Lower lobe of right lung (tissue), 2 donors: ENCODE data around the gene LRRC61. TPM values are rescaled to one million over a fixed set of nuclear protein-coding genes. Genes with fewer than 3 reads are reported as not detected.
"Not testable (repeated sequence)": the region's sequence is repeated elsewhere in the genome, so short reads cannot be mapped to it uniquely, and the experiment has no call there.

Experiments
- ATAC-seq, 2 donors: fragments of 200-7000 bp; cut with Tn5 transposase; one replicate each; pipeline ENCODE4 v1.9.1; 2020 to 2022; ENCODE audit warnings: mild to moderate bottlenecking in 2 of 2, moderate library complexity in 2 of 2
- DNase-seq: peaks from one replicate; pipeline ENCODE4 v3.0.0-alpha.2; 2020
- H3K27ac ChIP-seq: fragments of 200-600 bp; one replicate; pipeline ENCODE4 v1.8.0; 2022
- H3K27me3 ChIP-seq: fragments of 200-600 bp; one replicate; pipeline ENCODE4 v1.8.0; 2022; ENCODE audit warnings: low read depth
- H3K36me3 ChIP-seq: fragments of 200-600 bp; one replicate; pipeline ENCODE4 v1.8.0; 2022; ENCODE audit warnings: mild to moderate bottlenecking
- H3K4me1 ChIP-seq: fragments of 200-600 bp; one replicate; pipeline ENCODE4 v1.8.0; 2022
- H3K4me3 ChIP-seq: fragments of 200-600 bp; one replicate; pipeline ENCODE4 v1.8.0; 2022; ENCODE audit warnings: mild to moderate bottlenecking
- H3K9me3 ChIP-seq: fragments of 200-600 bp; one replicate; pipeline ENCODE4 v1.8.0; 2022
- CTCF ChIP-seq: fragments of 200-600 bp; IDR thresholded peaks from one replicate; pipeline ENCODE4 v1.8.0; 2022; ENCODE audit warnings: antibody characterized with exemption, mild to moderate bottlenecking
- intact Hi-C: fragments of 100-400 bp; cut with DNase I; formaldehyde crosslinking; loops from one replicate; pipeline ENCODE4 v1.11.0; 2022
- total RNA-seq: library from RNA; stranded (reverse); fragmentation: NEBNext Ultra II Directional; extraction: Animal tissue kit (Norgen Biotek cat#: 25700); gene quantifications from one replicate; pipeline ENCODE4 v1.2.1, GENCODE V29; 2021
- donor health status: DM: no; HTN: yes; CAD: no; lungs with severe emphysema.

LRRC61 gene
- total RNA-seq, 1 donor from 2014 or later: 16.2 TPM

- ATAC-seq (no peak), DNase-seq (no peak)
- Histone ChIP-seq H3K36me3 (no peaks in the 10 kb centered on the region), H3K4me1 (peaks cover 16% of the 10 kb centered on the region), H3K27me3 (no peaks in the 10 kb centered on the region), H3K4me3 (no peak overlapping the region), H3K27ac (no peak overlapping the region), H3K9me3 (no peaks in the 10 kb centered on the region)
- intact Hi-C loops: no loop called here
- no peak for TF ChIP-seq CTCF
These were observed 60.7 kb downstream of the LRRC61 start for GRCh38 chr7:150383710-150384397.

DNA sequence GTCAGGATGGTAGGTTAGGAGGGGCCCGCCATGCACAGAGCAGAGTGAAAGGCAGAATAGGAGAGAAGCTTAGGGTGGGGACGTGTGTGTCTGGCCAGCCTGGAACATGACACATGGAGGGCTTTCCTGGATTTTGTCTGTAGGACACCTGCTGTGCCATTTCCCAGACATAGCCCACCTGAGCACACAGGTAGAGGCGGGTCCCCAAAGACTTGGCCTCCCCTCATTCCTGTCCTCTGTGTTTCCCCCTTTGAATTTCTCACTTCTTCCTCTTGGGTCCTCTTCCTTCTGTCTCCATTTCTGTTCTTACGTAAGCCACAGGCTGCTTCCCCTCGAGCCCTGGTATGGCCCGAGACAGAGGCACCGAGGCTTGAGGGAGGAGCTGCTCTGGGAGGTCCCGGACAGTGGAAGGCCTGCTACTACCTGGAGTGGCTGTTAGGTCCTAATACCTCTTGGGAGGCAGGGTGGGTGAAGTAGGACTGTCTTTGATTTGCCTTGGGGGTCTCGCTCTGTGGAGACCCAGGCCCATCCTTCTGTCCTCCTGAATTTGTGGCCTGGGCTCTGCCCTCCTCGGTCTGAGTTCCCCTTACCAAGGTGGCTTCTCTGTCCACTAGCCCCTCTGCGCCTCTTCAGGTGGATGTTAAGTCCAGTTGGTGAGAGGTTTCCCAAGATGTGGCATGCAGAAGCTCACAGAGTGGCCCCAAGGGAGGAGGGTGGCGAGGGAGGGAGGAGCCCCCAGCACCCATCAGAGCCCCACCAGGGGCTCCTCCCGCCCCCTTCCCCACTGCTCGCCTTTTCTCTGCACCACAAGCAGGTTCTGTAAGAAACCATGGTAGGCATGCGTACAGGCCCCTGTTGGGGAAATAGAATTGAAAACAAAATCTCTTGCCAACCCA, 61.5 kb downstream of the LRRC61 start:
- intact Hi-C loops: no loop called here
- no peak overlapping the region for H3K27ac ChIP-seq
- H3K4me1 ChIP-seq: peaks cover 16% of the 10 kb centered on the region
- DNase-seq (no peak), ATAC-seq (peak in 1 of 2 donors; percentile 12)
- no peak overlapping the region for H3K4me3 ChIP-seq
- no peak for TF ChIP-seq CTCF
- H3K27me3 ChIP-seq: no peaks in the 10 kb centered on the region
- no peaks in the 10 kb centered on the region for H3K36me3 ChIP-seq
- H3K9me3 ChIP-seq: no peaks in the 10 kb centered on the region

DNA sequence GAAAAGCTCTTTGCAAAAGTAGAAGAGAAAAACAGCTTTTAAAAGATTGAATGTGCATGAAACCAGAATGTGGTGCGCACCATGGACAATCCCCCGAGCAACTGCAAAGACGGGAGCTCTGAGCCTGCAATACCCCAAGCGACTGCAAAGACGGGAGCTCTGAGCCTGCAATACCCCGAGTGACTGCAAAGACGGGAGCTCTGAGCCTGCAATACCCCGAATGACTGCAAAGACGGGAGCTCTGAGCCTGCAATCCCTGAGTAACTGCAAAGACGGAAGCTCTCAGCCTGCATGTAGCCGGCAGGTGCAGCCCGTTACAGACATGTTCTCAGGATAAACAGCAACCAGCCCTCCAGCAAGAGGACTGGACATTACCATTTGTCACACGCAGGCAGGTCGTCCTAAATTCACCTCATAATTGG, 62.2 kb downstream of the LRRC61 start:
- intact Hi-C loops: no loop called here
- no peak for DNase-seq
- no peak overlapping the region for H3K27ac ChIP-seq

GRCh38 chr7:150385884-150386283, 62.7 kb downstream of the LRRC61 start:
- DNase-seq, H3K4me1 ChIP-seq, intact Hi-C loops: not testable (repeated sequence)

More for the DNA sequence above, 62.2 kb downstream of the LRRC61 start:
- H3K9me3 ChIP-seq: no peaks in the 10 kb centered on the region
- no peaks in the 10 kb centered on the region for H3K36me3 ChIP-seq
- no peaks in the 10 kb centered on the region for H3K27me3 ChIP-seq
- TF ChIP-seq CTCF: no peak
- peaks cover 9% of the 10 kb centered on the region for H3K4me1 ChIP-seq
- no peak for ATAC-seq
- no peak overlapping the region for H3K4me3 ChIP-seq

More at GRCh38 chr7:150385884-150386283, 62.7 kb downstream of the LRRC61 start:
- not testable (repeated sequence) for H3K27me3 ChIP-seq, ATAC-seq, H3K27ac ChIP-seq, H3K9me3 ChIP-seq, H3K4me3 ChIP-seq, H3K36me3 ChIP-seq

Other genes with a start within 250 kb of the LRRC61 start
- gene ACTR3C, start 190 bp downstream of the LRRC61 start, total RNA-seq: 18.6 TPM
- 144 TPM for gene RARRES2, start 18.3 kb downstream of the LRRC61 start, total RNA-seq
- 86.0 TPM for gene REPIN1, start 45.5 kb downstream of the LRRC61 start, total RNA-seq
- gene ZNF775, start 56.0 kb downstream of the LRRC61 start, total RNA-seq: 4.5 TPM
- 44.4 TPM for gene GIMAP8, start 127.3 kb downstream of the LRRC61 start, total RNA-seq
- 49.4 TPM for gene GIMAP7, start 191.5 kb downstream of the LRRC61 start, total RNA-seq
- gene GIMAP4, start 244.0 kb downstream of the LRRC61 start, total RNA-seq: 95.7 TPM